Fibroblast of skin of left quadriceps (primary cell): ENCODE results near the gene PHOX2B.
"Not testable (repeated sequence)": the region's sequence is repeated elsewhere in the genome, so short reads cannot be mapped to it uniquely, and the experiment has no call there.

Source experiments
- DNase-seq, 2 experiments: peaks; one replicate each; pipeline ENCODE4 v3.0.0-alpha.2; 2013; ENCODE audit warnings: low read depth in 2 of 2

PHOX2B gene

DNA sequence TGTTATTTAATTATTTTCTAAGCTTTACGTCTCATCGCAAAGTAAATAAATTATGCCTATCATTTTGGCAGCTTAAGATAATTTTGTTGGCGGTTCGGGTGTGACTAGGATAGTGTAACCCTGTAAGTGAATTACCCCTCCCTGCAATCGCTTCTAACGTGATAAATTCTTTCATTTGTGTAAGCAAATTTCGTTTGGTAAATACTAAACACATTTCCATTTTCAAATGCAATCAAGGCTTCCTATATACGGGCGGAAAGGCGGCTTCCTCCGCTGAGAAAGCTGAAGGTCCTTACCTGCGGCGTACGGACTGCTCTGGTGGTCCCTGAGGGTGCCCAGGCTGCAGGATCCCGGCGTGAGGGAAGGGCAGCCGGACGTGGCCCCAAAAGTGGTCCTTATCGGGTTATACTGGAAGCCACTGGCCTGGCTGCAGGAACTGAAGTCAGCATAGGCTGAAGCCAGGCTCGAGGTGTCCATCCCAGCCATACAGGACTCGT, 403 bp downstream of the PHOX2B start:
- DNase-seq = no peak

DNA sequence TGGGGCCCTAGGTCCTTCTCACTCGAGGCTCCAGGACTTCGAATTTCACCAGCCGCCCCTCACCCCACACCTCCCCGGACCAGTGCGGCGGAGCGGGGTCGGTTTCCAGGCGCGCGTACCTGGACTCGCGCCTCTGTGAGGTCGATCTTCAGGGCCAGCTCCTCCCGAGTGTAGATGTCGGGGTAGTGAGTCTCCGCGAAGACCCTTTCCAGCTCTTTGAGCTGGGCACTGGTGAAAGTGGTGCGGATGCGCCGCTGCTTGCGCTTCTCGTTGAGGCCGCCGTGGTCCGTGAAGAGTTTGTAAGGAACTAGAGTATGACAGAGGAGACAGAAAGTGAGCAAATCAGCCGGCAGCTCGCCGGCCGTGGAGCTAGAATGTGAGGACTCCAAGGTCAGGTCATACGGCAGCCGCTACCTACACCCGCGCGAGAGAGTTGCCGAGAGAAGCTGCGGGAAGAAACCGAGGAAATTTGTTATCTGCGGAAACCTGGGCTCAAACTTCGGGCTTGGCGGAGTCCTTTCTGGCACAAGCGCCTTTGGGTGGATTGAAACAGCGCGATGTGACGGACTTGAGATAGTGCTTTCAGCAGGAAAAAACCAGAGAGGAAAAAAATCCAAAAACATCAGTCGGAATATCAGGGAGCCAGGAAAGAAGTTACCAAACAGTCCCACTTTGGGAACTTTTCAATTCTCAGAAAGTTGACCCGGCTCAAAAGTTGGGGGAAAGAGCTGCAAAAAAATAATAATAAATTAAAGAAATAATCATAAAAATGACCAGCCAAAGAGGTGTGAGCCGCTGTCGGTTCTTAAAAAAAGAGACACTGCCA, 1.1 kb downstream of the PHOX2B start:
- DNase-seq = no peak

DNA sequence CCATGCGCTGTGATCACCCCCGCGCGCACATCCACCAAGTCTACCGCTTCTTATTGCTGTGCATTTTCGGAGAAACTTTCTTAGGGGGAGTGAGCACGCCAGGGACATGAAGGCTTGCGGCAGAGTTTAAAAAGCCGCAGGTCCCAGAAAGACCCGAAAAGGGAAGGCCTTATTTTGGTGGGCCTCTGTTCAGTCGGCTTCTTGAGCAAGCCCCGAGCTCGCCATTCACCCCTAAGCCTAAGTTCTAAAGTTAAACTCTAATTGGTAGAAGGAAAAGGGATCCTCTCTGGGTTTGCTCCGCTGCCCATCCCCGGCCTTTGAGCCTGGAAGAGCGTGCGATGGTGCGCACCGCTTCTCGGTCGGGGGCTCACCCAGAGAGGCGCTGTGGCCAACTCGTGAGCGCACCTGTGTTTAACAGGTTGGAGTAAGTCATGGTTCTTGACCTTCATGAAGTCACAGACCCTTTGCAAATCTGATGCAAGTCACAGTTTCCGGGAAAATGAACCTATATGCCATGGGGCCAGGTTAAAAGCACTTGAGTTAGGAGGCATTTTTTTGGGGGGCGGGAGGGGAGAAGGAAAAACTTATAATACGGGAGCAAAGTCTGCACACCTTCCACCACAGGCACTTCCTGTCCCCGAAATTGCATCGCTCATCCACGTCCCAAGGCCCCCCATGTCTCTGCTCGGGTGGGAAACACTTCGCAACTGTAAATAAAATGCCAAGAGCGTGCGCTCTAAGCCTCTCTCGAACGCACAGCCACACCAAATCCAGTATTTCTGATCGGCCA, 1.9 kb downstream of the PHOX2B start:
- no peak for DNase-seq

DNA sequence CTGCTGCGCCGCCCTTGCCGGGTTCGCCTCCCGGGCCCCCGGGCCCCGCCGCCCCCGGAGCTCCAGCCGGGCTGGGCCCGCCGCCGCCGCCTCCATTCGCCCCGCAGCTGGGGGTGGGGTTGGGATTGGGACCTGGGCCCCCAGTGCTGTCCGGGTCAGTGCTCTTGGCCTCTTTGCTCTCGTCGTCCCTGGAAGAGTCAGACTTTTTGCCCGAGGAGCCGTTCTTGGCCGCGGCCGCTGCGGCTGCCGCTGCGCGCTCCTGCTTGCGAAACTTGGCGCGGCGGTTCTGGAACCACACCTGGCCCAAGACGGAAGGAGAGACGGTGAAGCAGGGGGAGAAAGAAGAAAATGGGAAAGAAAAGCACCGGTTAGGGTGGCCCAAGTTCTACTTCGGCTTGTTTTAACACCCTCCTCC, 2.5 kb downstream of the PHOX2B start:
- DNase-seq = no peak

DNA sequence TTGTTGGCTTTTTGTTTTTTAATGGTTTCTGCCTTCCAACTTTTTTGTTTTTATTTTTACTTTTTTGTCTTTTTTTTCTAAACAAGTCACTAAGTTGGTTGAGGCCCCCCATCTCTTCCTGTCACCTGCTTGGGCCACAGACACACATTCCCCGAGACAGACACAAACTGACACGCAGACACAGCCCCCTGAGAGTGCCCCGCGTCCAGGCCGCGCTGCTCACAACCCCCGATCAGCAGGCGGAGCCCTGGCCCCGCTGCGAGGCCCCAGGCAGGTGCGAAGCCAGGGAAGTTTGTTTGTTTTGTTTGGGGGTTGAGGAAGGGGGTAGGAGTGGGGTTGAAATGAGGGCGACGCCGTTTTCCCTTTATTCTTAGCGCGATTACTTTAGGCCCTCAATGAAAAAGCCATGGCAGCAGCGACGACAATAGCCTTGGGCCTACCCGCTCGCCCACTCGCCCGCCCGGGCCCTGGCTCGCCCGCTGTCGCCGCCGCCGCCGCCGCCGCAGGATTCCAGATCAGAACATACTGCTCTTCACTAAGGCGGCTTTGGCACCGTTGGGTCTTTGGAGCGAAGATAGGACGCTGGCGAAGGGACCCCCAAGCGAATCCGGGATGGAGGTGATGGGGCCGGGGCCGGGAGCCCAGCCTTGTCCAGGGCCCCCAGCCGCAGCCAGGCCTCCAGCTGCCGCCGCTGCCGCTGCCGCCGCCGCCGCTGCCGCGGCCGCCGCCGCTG, 3.1 kb downstream of the PHOX2B start:
- DNase-seq = no peak

DNA sequence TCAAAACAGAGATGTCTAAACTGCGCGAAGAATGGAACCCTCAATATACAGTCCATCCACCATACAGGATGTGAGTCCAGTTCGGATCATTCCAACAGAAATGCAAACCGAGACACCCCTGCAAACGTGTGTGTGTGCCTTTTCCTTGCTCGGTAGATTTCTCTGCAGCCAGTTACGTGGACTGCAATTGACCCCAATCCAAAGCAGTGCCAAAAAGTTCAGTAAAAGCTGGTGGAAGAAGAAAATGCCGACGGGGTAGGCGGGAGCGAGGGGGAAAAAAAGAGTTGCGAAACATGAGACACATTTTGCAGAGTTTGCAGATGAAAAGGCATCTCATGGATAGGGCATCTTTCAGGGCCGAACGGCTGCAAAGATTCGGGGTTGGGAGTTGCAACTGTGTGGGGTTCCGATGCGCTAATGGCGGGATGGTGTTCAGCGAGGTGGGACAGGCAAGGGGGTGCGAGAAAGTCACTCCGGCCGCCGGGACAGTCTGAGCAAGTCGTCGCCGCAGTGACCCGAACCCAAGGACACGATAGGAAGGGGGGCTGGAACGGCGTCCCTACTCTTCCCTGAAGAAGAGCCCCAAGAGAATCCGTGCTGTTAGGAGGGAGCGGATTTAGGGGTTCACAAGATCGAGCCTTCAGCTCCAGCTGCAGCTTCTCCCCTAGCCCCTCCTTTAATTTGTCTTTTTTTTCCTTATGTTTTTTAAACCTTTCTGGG, 3.8 kb downstream of the PHOX2B start:
- no peak for DNase-seq

DNA sequence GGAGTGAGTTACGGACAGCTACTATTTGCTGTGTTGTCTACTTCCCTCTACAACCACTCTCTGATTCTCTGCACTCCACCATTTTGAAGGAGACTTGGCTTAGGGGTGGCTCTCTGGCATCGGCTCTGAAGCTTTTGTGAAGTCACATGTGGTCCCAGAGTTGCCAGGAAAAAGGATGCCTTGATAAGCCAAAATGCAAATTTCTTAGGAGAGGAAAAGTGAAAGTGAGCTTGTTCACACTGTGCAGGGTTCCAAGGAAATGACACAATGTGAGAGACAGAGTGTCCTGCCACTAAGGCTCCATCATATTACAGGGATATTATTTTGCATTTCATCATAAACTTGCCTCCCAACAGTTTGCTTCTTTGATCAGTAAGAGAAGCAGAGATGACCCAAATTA, 7.2 kb downstream of the PHOX2B start:
- DNase-seq = no peak

DNA sequence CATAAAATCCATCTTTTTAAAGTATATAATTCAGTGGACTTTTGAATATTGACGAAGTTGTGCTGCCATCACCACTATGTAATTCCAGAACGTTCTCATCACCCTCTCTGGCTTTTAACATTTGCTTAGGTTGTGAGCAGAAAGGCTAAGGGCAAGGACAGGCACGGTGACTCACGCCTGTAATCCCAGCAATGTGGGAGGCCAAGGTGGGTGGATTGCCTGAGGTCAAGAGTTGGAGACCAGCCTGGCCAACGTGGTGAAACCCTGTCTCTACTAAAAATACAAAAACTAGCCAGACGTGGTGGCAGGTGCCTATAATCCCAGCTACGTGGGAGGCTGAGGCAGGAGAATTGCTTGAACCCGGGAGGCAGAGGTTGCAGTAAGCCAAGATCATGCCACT, 11.0 kb downstream of the PHOX2B start:
- not testable (repeated sequence) for DNase-seq

DNA sequence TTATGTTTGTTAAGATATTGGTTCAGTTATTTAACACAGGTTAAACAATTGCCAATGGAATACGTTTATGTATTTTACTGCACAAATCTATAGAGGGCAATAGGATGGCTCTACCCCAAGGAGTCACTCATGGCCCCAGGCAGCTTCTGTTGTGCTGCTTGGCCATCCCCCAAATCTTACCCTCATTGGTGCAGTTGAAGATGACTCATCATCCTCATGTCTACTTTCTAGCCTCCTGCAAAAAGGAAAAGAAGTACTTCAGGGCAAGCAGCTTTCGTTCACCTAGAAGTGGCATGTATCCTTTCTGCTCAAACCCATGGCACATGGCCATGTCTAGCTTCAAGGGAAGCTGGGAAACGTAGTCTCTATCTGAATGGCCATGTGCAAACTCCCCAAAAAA, 14.2 kb downstream of the PHOX2B start:
- no peak for DNase-seq

DNA sequence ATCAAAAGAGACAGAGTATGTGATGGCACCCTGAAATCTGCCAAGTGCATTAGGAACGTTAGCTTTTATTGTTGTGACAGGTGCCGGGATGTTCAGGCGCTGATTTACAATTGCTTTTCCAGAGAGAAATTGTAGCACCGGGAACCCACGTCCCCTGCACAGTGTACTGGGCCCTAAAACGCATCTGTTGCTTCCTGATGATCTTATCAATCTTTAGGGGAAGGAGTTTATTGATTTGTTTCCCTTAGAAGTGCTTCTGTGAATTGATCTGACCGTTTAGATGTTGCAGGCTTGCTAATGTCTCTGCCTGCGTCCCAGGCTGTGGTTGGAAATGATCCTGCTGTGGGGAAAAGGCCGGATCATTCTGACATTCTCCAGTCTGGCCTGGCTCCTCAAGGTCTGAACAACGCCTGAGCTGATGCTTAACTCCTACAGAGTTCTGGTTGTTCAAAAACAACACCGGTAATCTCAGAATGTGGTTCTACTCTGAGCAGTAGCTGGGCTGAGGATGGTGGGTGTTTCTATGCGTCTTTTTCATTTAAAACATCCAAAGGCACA, 16.9 kb downstream of the PHOX2B start:
- DNase-seq = no peak

DNA sequence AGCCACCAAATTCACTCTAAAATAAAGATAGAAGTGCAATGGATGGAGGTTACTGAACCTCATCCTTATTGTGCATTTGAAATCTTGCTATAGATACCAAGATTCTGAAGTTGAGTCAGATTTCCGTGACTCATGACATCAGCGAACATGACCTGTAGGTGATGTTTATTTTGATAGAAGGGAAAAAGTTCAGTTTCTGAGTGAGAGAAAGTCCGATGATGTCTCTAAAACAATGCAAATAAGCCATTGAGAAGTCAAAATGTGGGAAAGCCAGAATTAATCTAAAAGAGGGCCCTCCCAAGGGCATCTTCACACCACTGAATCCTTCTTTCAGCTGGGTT, 20.0 kb downstream of the PHOX2B start:
- no peak for DNase-seq

DNA sequence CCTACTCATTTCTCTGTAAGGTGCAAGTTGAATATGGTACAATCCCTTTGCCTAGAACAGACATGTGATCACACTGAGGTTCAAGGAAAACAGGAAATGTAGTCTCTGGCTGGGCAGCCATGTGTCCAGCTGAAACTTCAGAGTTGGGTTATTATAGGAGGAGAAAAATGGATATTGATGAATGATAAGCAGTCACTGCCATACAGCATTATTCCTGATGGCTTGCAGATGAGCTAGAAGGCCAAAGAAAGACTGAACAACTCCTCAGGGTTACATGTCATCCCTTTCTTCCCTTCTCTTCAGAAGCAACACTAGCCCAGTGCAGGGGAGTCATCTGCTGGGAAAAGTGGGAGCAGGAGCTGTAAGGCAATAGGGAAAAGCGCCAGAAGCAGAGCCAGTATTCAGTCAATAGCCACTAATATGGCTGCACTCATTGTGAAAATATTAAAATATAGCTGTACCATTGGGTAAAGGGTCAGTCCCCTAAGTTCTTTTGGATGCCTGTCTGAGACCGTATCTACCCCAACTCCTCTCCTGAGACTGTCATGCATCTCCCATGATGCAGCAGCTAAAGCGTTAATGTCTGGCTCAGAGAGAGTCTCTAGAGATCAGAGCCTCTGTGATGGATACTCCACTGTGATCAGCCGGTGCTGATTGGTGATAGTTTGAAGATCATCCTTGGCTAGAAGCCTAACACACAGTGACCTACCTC, 20.5 kb downstream of the PHOX2B start:
- no peak for DNase-seq

DNA sequence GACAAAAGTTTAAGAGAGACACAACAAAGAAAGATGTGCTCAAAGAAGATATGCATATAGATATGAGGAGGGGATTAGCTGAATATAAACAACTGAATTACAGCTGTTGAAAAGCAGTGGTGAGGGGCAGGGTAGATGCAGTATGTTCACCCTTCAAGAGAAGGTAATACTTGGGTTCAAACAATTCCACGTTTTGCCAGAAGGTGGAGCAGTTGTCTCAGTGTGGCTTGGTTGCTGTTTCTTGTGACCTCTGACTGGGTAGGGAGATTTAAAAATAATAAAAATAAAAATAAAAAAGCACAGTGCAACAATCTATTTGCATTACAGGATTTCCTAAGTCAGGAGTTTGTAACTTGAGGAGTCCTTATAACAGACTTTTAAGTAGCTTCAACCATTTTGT, 23.3 kb downstream of the PHOX2B start:
- no peak for DNase-seq

DNA sequence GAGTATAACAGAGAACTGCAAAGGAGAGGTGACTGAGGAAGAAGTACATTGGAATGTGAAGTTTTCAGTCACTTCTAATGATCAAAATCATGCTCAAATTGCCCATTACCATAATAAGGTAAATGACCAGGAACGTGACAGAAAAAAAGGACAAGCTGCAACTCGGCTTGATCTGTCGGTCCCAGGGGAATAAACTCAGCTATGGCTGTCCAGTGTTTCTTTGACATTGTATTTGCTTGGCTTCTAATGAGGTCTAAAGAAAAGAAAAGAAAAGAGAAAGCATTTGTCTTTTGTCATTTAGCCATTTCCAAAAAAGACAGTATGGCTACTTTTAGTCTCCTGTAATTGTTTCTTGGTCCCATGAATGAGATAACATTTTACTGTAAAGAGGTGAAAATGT, 25.2 kb downstream of the PHOX2B start:
- DNase-seq = no peak

DNA sequence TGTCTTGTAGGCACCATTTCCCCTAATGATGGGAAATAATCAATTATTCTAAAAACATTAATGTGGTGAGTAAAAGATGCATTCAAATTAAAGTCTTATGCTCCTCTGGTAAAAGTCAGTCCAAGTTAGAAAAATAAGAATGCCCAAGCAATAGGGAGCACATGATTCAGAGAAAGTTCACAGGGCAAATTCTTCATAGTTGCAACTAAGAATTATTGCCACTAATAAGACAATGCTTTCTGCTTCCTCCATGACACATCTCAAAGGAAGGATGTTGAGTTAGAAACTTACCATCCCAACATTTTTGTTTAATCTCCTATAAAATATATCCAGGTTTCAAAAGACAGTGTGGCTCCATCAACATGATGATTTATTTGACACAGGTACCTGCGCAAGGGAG, 26.3 kb downstream of the PHOX2B start:
- DNase-seq = no peak

DNA sequence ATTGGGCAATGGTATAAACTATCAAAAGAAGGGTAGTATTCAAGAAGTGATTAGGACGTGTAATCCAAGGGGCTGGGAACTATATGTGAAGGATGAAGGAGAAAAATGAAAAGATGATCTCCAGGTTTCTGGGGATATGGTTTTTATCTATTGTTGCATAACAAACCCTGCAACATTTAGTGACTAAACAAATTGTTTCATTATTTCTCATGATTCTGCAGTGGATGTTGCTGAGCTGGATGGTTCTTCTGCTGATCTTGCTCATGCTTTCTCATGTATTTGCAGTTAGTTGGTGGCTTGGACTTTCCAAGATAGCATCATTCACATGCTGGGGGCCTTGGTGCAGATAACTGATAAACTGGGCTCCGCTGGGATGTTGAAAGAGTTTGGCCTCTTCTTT, 29.1 kb downstream of the PHOX2B start:
- DNase-seq = peak; percentile 5 to 10

DNA sequence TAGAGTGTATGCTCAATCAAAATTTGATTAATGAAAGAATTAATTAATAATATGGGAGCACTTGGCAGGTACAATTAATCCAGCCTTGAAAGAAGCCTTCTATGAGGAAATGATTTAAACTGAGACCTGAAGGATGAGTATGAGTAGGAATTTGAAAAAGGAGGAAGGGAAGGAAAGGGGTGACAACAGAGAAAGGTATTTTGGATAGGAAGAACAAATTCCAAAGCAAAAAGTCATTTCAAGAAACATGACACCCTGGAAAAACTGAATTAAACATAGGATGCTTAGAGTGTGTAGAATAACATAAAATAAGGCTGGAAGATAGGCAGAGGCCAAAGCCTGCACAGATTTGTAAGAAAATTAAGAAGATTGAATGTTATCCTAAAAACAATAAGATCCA, 29.6 kb downstream of the PHOX2B start:
- peak; percentile 29 to 40 for DNase-seq

DNA sequence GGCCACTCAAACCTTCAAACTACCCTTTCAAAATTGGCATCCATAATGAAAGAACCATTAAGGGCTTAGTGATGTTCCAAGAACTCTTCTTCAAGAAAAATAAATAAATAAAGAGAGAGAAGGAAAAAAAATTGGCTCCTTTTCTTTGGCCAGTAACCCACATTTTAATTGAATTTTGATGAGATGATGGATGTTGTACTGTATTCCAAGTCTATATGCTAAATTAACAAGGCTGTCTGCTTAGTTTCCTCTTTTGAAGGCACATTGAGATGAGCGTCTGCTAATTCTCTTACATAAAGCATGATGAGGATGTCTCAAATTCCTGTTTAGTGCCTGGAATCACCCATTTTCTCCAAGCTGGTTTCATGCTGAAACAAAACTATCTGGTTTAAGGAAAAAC, 33.4 kb downstream of the PHOX2B start:
- no peak for DNase-seq

DNA sequence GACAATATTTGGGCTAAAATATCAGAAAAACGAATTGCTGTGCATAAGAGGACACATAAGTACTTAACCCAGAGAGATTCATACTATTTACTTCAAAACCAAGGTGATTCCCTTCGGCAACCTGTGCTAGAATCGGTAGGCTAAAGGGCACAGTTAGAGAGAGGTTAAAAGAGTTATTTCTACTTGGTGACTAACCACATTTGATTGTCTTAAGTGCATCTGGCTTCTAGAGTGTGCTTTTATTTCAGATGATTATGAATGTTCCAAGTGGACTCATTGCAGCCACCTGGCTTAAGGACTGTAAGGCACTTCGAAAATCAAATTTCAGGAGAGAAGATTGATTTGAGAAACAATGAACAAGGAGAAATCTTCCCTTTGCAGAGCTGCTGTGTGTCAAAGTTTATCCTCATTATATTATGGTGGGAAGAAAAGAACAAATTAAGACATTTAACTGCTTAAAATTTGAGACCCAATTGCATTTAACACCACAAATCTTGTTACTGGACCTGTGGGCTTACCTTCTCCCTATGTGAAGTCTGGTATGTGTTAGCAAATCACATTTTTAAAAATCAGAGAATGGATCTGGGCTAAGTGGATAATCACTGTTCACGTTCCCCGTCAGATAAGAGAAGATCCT, 34.0 kb downstream of the PHOX2B start:
- no peak for DNase-seq

DNA sequence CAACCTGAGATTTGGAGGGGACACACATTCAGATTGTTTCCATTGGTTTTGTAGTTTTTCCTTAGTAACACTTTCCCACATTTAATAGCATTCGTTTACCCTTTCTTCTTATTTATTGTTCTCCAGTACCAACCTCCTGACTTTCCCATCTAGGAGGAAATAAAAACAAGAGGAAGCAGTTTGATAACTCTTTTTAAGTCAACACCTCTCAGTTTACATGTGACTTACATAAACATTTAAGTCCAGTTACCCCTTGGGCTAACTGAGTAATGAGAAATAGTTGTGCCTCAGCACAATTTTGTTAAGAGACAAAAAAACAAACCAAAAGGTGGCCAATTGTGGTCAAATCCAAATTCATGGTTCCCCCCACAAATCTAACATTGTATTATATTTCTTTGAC, 34.8 kb downstream of the PHOX2B start:
- no peak for DNase-seq
